HepG2 (cell line): ENCODE data around the gene CFAP69. TPM values are rescaled to one million over a fixed set of nuclear protein-coding genes. Genes with fewer than 3 reads are reported as not detected.

Source experiments
- EP300 ChIP-seq, 3 experiments: sonication (generic) in 1 of 3; formaldehyde crosslinking in 1 of 3; IDR thresholded peaks; 2 replicates each; pipeline versions ENCODE4 v1.5.1 to v1.6.1; 2011 to 2020; ENCODE audit warnings: low read depth in 2 of 3, low read length in 2 of 3, borderline replicate concordance in 1 of 3, improper control_type of control experiment in 1 of 3, mild to moderate bottlenecking in 1 of 3, missing genetic modification reagents in 1 of 3, moderate library complexity in 1 of 3
- FOXJ3 ChIP-seq: sonication (generic); formaldehyde crosslinking; IDR thresholded peaks from 2 replicates; pipeline ENCODE4 v1.4.0; 2020; ENCODE audit warnings: missing genetic modification reagents, mild to moderate bottlenecking, borderline replicate concordance
- HNRNPLL ChIP-seq: fragments of 200-400 bp; formaldehyde crosslinking; IDR thresholded peaks from 2 replicates; pipeline ENCODE4 v1.6.1; 2017; ENCODE audit warnings: mild to moderate bottlenecking, low read depth, low read length; ENCODE audit not compliant: poor library complexity, severe bottlenecking
- HOXA9 ChIP-seq: sonication (generic); formaldehyde crosslinking; IDR thresholded peaks from 2 replicates; pipeline ENCODE4 v1.8.1; 2022; ENCODE audit warnings: missing genetic modification reagents, mild to moderate bottlenecking, moderate library complexity, borderline replicate concordance
- IKZF4 ChIP-seq: sonication (generic); formaldehyde crosslinking; IDR thresholded peaks from 2 replicates; pipeline ENCODE4 v1.5.1; 2020; ENCODE audit warnings: borderline replicate concordance, mild to moderate bottlenecking, low read depth, missing genetic modification reagents; ENCODE audit errors: not compliant biosample characterization
- JUN ChIP-seq: sonication (generic); formaldehyde crosslinking; IDR thresholded peaks from 2 replicates; pipeline ENCODE4 v1.4.0; 2020; ENCODE audit warnings: mild to moderate bottlenecking, missing genetic modification reagents
- RBM22 ChIP-seq: fragments of 200-400 bp; formaldehyde crosslinking; optimal IDR thresholded peaks from 2 replicates; pipeline ENCODE3; 2017; ENCODE audit warnings: mild to moderate bottlenecking, low read length, moderate library complexity
- SIX4 ChIP-seq: sonication (generic); formaldehyde crosslinking; IDR thresholded peaks from 2 replicates; pipeline ENCODE4 v1.4.0; 2020; ENCODE audit warnings: missing genetic modification reagents
- SMARCC2 ChIP-seq: fragments of 450-650 bp; IDR thresholded peaks from 2 replicates; pipeline ENCODE4 v1.6.1; 2017; ENCODE audit warnings: antibody characterized with exemption, mild to moderate bottlenecking
- TAF15 ChIP-seq: fragments of 200-400 bp; formaldehyde crosslinking; IDR thresholded peaks from one replicate; pipeline ENCODE4 v1.6.1; 2018; ENCODE audit warnings: mild to moderate bottlenecking, low read depth, low read length; ENCODE audit not compliant: poor library complexity, severe bottlenecking
- ZFP41 ChIP-seq: sonication (generic); formaldehyde crosslinking; IDR thresholded peaks from 2 replicates; pipeline ENCODE4 v1.4.0; 2020; ENCODE audit warnings: mild to moderate bottlenecking, missing genetic modification reagents, borderline replicate concordance
- ZNF136 ChIP-seq: sonication (generic); formaldehyde crosslinking; IDR thresholded peaks from 2 replicates; pipeline ENCODE4 v1.8.1; 2022; ENCODE audit warnings: low read depth, mild to moderate bottlenecking, moderate library complexity, missing genetic modification reagents
- ZNF251 ChIP-seq: sonication (generic); formaldehyde crosslinking; IDR thresholded peaks from 2 replicates; pipeline ENCODE4 v1.9.0; 2021; ENCODE audit warnings: mild to moderate bottlenecking, missing genetic modification reagents
- ZNF253 ChIP-seq: sonication (generic); formaldehyde crosslinking; IDR thresholded peaks from 2 replicates; pipeline ENCODE4 v1.8.0; 2022; ENCODE audit warnings: mild to moderate bottlenecking, missing genetic modification reagents, borderline replicate concordance
- ZNF598 ChIP-seq: sonication (generic); formaldehyde crosslinking; IDR thresholded peaks from 2 replicates; pipeline ENCODE4 v1.5.1; 2020; ENCODE audit warnings: mild to moderate bottlenecking, missing genetic modification reagents, borderline replicate concordance
- ZNF780A ChIP-seq: sonication (generic); formaldehyde crosslinking; IDR thresholded peaks from 2 replicates; pipeline ENCODE4 v1.8.0; 2022; ENCODE audit warnings: mild to moderate bottlenecking, missing genetic modification reagents, moderate library complexity
- ZNF839 ChIP-seq: sonication (generic); formaldehyde crosslinking; IDR thresholded peaks from 2 replicates; pipeline ENCODE4 v1.4.0; 2020; ENCODE audit warnings: missing genetic modification reagents, mild to moderate bottlenecking, borderline replicate concordance
- polyA plus RNA-seq, 8 experiments: library from polyadenylated mRNA; depleted of rRNA in 3 of 8; stranded (reverse) in 7 of 8; unstranded in 1 of 8; fragments of >200 nt; fragmentation: Illumina TruSeq in 4 of 8; extraction: Trizol in 4 of 8; gene quantifications; 2 replicates each; pipeline versions ENCODE4 v1.2.1 to v1.2.3, GENCODE V29; 2011 to 2016; ENCODE audit warnings: low read depth in 4 of 8, missing spikeins in 1 of 8, mixed read lengths in 1 of 8; ENCODE audit not compliant: insufficient read depth in 1 of 8
- total RNA-seq, 5 experiments: library from RNA; depleted of rRNA; stranded (reverse); fragments of >200 nt; fragmentation: Illumina TruSeq; extraction: Trizol; gene quantifications; 2 replicates each; pipeline ENCODE4 v1.2.3, GENCODE V29; 2016; ENCODE audit warnings: low read depth in 1 of 5
- TF ChIP-seq, protein P1 (sequence below): fragments of 450-650 bp; IDR thresholded peaks from 2 replicates; pipeline ENCODE4 v1.6.1; 2017
- TF ChIP-seq, protein P2 (sequence below): sonication (generic); formaldehyde crosslinking; IDR thresholded peaks from 2 replicates; pipeline ENCODE4 v1.4.0; 2020; ENCODE audit warnings: missing genetic modification reagents
- TF ChIP-seq, protein P3 (sequence below): sonication (generic); formaldehyde crosslinking; IDR thresholded peaks from 2 replicates; pipeline ENCODE4 v1.4.0; 2020; ENCODE audit warnings: missing genetic modification reagents
- TF ChIP-seq, protein P4 (sequence below): sonication (generic); formaldehyde crosslinking; IDR thresholded peaks from 2 replicates; pipeline ENCODE4 v1.5.0; 2020; ENCODE audit warnings: missing genetic modification reagents, mild to moderate bottlenecking, borderline replicate concordance
- TF ChIP-seq, protein P5 (sequence below): sonication (generic); formaldehyde crosslinking; IDR thresholded peaks from 2 replicates; pipeline ENCODE4 v1.8.1; 2023; ENCODE audit warnings: mild to moderate bottlenecking, missing genetic modification reagents, borderline replicate concordance

Gene CFAP69
- total and polyA plus RNA-seq, 2 of the 13 experiments (the other 11 are each of a cell fraction or from before 2014, with no cell fraction given): 2.2 to 4.0 TPM

DNA sequence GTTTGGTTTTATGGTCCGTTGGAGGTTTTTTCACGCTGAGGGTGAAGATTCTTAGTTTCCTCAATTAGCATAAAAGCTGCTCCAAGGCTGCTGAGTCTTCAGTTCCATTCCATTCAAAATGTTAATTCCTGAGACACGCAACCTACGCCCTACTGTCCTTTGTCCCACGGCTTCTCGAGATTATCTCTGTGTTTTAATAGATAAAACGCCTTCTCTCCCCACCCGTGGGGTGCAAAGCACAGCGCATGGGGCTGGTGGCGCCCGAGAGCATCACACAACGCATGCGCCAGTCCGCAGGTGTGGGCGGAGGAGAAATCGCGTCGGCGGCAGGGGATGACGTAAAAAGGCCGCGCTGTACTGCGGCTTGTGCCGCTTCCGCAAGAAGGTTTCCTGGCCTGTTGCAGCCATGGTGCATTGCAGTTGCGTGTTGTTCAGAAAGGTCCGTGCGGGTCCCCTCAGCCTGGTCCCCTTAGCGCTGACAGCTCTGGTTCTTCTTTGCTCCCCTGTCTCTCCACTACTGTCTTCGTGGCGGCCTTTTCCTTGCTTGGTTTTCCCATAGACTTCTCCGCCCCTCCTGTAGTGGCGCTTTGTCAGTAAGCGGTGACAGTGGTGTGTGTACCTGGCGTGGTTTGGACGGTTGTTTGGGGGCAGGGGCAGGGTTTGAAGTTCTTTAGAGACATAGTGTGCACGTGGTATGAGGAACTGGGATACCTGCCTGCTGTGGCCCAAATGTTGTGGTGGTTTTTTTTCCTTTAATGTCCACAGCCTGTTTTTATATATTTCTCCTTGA lies 101.6 kb downstream of the CFAP69 start, which contains the start of gene GTPBP10 (continued):
- TF ChIP-seq, protein P1, sequence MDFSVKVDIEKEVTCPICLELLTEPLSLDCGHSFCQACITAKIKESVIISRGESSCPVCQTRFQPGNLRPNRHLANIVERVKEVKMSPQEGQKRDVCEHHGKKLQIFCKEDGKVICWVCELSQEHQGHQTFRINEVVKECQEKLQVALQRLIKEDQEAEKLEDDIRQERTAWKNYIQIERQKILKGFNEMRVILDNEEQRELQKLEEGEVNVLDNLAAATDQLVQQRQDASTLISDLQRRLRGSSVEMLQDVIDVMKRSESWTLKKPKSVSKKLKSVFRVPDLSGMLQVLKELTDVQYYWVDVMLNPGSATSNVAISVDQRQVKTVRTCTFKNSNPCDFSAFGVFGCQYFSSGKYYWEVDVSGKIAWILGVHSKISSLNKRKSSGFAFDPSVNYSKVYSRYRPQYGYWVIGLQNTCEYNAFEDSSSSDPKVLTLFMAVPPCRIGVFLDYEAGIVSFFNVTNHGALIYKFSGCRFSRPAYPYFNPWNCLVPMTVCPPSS: no peak
- TF ChIP-seq ZNF839 (CRISPR knock-in tag): 0 out of 2 replicates have a peak, but pooled peaks have one; percentile 76
- peak; percentile 98 for TF ChIP-seq ZNF598
- TF ChIP-seq, protein P2, sequence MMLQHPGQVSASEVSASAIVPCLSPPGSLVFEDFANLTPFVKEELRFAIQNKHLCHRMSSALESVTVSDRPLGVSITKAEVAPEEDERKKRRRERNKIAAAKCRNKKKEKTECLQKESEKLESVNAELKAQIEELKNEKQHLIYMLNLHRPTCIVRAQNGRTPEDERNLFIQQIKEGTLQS (CRISPR knock-in tag): no peak
- TF ChIP-seq ZFP41 (CRISPR knock-in tag): 0 out of 2 replicates have a peak, but pooled peaks have one; percentile 35
- no peak for TF ChIP-seq IKZF4 (CRISPR knock-in tag)
- TF ChIP-seq HNRNPLL: peak; percentile 80
- no peak for TF ChIP-seq TAF15
- TF ChIP-seq JUN (CRISPR knock-in tag): no peak
- TF ChIP-seq, protein P3, sequence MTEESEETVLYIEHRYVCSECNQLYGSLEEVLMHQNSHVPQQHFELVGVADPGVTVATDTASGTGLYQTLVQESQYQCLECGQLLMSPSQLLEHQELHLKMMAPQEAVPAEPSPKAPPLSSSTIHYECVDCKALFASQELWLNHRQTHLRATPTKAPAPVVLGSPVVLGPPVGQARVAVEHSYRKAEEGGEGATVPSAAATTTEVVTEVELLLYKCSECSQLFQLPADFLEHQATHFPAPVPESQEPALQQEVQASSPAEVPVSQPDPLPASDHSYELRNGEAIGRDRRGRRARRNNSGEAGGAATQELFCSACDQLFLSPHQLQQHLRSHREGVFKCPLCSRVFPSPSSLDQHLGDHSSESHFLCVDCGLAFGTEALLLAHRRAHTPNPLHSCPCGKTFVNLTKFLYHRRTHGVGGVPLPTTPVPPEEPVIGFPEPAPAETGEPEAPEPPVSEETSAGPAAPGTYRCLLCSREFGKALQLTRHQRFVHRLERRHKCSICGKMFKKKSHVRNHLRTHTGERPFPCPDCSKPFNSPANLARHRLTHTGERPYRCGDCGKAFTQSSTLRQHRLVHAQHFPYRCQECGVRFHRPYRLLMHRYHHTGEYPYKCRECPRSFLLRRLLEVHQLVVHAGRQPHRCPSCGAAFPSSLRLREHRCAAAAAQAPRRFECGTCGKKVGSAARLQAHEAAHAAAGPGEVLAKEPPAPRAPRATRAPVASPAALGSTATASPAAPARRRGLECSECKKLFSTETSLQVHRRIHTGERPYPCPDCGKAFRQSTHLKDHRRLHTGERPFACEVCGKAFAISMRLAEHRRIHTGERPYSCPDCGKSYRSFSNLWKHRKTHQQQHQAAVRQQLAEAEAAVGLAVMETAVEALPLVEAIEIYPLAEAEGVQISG (CRISPR knock-in tag): peak; percentile 85
- TF ChIP-seq SMARCC2: no peak
- TF ChIP-seq HOXA9: no peak
- no peak for TF ChIP-seq ZNF780A (CRISPR knock-in tag)
- TF ChIP-seq ZNF253 (CRISPR knock-in tag): no peak
- TF ChIP-seq FOXJ3: no peak
- TF ChIP-seq ZNF251: 0 out of 2 replicates have a peak, but pooled peaks have one; percentile 66
- TF ChIP-seq ZNF136 (CRISPR knock-in tag): 0 out of 2 replicates have a peak, but pooled peaks have one; percentile 27
- TF ChIP-seq, protein P4, sequence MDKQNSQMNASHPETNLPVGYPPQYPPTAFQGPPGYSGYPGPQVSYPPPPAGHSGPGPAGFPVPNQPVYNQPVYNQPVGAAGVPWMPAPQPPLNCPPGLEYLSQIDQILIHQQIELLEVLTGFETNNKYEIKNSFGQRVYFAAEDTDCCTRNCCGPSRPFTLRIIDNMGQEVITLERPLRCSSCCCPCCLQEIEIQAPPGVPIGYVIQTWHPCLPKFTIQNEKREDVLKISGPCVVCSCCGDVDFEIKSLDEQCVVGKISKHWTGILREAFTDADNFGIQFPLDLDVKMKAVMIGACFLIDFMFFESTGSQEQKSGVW (CRISPR knock-in tag): no peak
- TF ChIP-seq RBM22: no peak
- 0 out of 4 replicates have a peak, but pooled peaks of 1 of the 2 experiments have one; percentile 8 for TF ChIP-seq EP300 (IDR thresholded peaks at IDR 0.05; ENCODE audit: low read depth in 2 of 2, low read length in 2 of 2)
- TF ChIP-seq EP300 (CRISPR knock-in tag; IDR thresholded peaks at IDR 0.05; ENCODE audit: borderline replicate concordance): no peak
- TF ChIP-seq, protein P5, sequence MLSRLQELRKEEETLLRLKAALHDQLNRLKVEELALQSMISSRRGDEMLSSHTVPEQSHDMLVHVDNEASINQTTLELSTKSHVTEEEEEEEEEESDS (CRISPR knock-in tag): no peak
- 0 out of 2 replicates have a peak, but pooled peaks have one; percentile 15 for TF ChIP-seq SIX4 (CRISPR knock-in tag)
